ENCODE measurements around the gene CD180.

GRCh38 chr5:67147760-67148159 lies 48.8 kb downstream of the CD180 start:
- TF ChIP-seq CTCF (IDR thresholded peaks at IDR 0.05; ENCODE audit: low read length) = no peak
- no peak for TF ChIP-seq EZH2 (IDR thresholded peaks at IDR 0.05; ENCODE audit: borderline replicate concordance, low read length)
